Omental fat pad (tissue), 4 donors: Measurements from ENCODE around the gene NISCH. TPM values are rescaled to one million over a fixed set of nuclear protein-coding genes. Genes with fewer than 3 reads are reported as not detected.

Experiments used
- ATAC-seq: fragments of 150-250 bp; one replicate; pipeline ENCODE4 v1.9.1; 2016; ENCODE audit warnings: mild to moderate bottlenecking, moderate library complexity; ENCODE audit not compliant: low FRiP score
- DNase-seq: peaks from one replicate; pipeline ENCODE4 v3.0.0-alpha.2; 2019; ENCODE audit warnings: low spot score
- CTCF ChIP-seq, 3 donors: fragments of 450-650 bp; IDR thresholded peaks; one replicate each; pipeline ENCODE4 v1.5.1; 2016 to 2017; ENCODE audit warnings: antibody characterized with exemption in 3 of 3, mild to moderate bottlenecking in 3 of 3, moderate library complexity in 2 of 3
- total RNA-seq, 4 donors: library from RNA; depleted of rRNA; stranded (reverse); fragments of >200 nt; gene quantifications; one replicate each; pipeline ENCODE4 v1.1.0, GENCODE V29; 2016

The NISCH gene
- total RNA-seq, 4 donors from 2014 or later: 59.8 to 82.3 (median 68.5) TPM

- no peak for TF ChIP-seq CTCF (IDR thresholded peaks at IDR 0.05)
- ATAC-seq: no peak
- no peak for DNase-seq
Observed at GRCh38 chr3:52447512-52448355, 7.7 kb upstream of the NISCH start.

GRCh38 chr3:52450489-52451236 is 4.7 kb upstream of the NISCH start:
- ATAC-seq (no peak), DNase-seq (no peak)
- TF ChIP-seq CTCF (IDR thresholded peaks at IDR 0.05): no peak

GRCh38 chr3:52451237-52452083 is 3.9 kb upstream of the NISCH start:
- DNase-seq: no peak

GRCh38 chr3:52452126-52452525 is 3.3 kb upstream of the NISCH start:
- DNase-seq (no peak), ATAC-seq (no peak)
- TF ChIP-seq CTCF (IDR thresholded peaks at IDR 0.05): no peak

More at GRCh38 chr3:52451237-52452083, 3.9 kb upstream of the NISCH start:
- no peak for ATAC-seq
- TF ChIP-seq CTCF (IDR thresholded peaks at IDR 0.05): no peak

- no peak for ATAC-seq
- no peak for TF ChIP-seq CTCF (IDR thresholded peaks at IDR 0.05)
- DNase-seq: no peak
Observed at GRCh38 chr3:52452570-52453221, 2.7 kb upstream of the NISCH start.

GRCh38 chr3:52453496-52454249 is 1.7 kb upstream of the NISCH start, which contains the start of gene TNNC1:
TNNC1 (minus strand) TSS chr3:52454041; CDS start chr3:52454015, 26 bp downstream.
- DNase-seq (no peak), ATAC-seq (no peak)
- no peak for TF ChIP-seq CTCF (IDR thresholded peaks at IDR 0.05)
